Activated CD8-positive, alpha-beta memory T cell treated with anti-CD3 and anti-CD28 coated beads, Interleukin-2, amount 50 U/mL, for 24 hours (primary cell): Measurements from ENCODE around the gene GATA5.
"Not testable (repeated sequence)": the region's sequence is repeated elsewhere in the genome, so short reads cannot be mapped to it uniquely, and the experiment has no call there.

ENCODE experiments used
- DNase-seq: peaks from one replicate; pipeline ENCODE4 v3.0.0-alpha.2; 2020; ENCODE audit errors: extremely low read depth

The GATA5 gene

GRCh38 chr20:62430311-62430853, 45.4 kb downstream of the GATA5 start:
- no peak for DNase-seq

GRCh38 chr20:62429455-62430310, 46.1 kb downstream of the GATA5 start:
- no peak for DNase-seq

DNA sequence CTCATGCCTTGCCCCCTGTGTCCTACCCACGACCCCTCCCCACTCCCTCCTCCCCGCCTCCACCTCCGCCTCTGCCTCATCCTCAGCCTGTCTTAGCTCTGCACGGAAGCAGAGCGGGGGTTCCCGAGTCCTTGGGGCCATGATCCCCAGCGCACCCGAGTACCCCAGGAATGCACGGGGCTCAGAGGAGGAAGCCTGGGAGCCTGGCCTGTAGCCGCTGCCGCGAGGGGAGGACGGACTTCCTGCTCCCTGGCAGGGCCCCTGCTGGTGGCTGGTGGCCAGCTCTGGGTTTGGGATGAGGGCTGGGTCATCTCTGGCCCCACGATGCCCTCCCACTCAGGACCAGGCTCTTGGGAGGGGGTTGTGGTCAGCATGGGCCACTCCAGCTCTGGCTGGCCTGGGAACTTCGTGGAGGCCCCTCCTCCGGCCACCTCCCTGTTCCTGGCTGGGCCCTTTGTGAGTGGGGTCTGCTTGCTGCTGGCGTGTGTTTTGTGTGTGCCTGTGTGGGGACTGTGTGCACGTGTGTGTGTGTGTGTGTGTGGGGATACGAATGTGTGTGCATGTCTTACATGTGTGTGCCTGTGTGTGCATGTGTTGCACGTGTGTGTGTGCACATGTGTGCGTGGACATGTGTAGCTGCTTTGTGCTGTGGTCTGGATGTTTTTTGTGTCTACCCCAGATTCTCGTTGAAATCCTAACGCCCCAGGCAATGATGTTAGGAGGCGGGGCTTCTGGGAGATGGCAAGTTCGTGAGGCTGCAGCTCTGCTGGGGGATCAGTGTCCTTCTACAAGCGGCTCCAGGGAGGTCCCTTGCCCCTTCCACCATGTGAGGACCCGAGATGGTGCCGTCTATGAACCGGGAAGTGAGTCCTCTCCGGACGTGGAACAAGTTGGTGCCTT, 47.1 kb downstream of the GATA5 start:
- no peak for DNase-seq

DNA sequence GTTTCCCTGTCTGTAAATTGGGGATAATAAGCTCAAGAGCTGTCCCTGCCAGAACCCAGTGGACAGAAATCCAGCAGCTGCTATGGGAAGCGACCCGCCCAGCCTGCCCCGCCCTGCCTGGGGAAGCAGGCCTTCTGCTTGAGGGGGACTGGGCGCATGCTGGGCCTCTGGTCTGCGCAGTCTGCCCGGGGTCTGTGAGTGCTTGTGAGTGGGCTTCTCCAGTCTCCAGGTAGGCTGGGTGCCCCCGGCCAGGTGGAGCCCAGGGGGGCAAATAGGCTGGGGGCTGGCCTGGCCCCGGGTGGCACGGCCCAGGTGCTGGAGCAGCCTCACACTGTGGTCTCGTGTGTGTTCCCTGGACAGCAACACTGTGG, 47.8 kb downstream of the GATA5 start:
- no peak for DNase-seq

- no peak for DNase-seq
Measured at GRCh38 chr20:62427172-62428001, 48.4 kb downstream of the GATA5 start, which contains the start of gene RBBP8NL. RBBP8NL (minus strand) TSS chr20:62427539; CDS start chr20:62419647, 7,892 bp downstream.

GRCh38 chr20:62426699-62427131, 49.1 kb downstream of the GATA5 start:
- no peak for DNase-seq

DNA sequence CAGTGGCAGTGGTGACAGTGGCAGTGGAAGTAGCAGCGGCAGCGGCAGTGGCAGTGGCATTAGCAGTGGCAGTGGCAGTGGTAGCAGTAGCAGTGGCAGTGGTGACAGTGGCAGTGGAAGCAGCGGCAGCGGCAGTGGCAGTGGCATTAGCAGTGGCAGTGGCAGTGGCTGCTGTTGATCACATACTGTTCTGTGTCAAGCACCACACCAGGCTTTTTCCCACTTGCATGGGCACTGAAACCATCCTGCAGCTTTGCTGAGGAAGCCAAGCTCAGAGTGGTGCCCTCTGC, 49.8 kb downstream of the GATA5 start:
- not testable (repeated sequence) for DNase-seq

GRCh38 chr20:62425281-62426058, 50.3 kb downstream of the GATA5 start:
- no peak for DNase-seq

- no peak for DNase-seq
Measured at GRCh38 chr20:62424249-62425107, 51.3 kb downstream of the GATA5 start.

DNA sequence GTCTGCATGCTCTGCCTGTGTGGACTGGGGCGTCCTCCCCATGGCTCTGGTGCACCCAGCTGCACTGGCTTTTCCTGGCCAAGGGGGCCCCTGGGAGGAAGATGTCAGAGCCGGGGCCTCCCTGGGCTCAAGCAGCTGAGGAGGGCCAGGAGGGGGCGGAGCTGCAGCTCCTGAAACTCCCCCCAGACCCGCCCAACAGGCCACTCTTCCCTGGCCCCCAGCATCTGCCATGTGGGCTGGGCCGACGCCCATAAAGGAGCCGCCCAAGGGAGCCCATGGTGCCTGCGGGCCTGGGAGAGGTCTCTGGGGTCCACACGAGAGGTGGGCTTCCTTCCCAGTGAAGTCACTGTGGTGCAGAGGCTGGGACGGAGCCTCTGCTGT, 52.5 kb downstream of the GATA5 start:
- DNase-seq: no peak

- DNase-seq: no peak
Measured at GRCh38 chr20:62422636-62423325, 53.0 kb downstream of the GATA5 start.

DNA sequence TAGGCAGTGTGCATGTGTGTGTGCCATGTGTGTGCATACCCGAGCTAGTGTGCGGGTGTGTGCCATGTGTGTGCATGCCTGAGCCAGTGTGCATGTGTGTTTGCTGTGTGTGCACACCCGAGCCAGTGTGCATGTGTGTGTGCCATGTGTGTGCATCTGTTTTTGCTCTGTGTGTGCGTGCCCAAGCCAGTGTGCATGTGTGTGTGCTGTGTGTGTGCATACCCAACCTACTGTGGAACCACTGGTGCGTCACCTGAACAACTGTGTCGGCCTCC, 54.1 kb downstream of the GATA5 start:
- no peak for DNase-seq

DNA sequence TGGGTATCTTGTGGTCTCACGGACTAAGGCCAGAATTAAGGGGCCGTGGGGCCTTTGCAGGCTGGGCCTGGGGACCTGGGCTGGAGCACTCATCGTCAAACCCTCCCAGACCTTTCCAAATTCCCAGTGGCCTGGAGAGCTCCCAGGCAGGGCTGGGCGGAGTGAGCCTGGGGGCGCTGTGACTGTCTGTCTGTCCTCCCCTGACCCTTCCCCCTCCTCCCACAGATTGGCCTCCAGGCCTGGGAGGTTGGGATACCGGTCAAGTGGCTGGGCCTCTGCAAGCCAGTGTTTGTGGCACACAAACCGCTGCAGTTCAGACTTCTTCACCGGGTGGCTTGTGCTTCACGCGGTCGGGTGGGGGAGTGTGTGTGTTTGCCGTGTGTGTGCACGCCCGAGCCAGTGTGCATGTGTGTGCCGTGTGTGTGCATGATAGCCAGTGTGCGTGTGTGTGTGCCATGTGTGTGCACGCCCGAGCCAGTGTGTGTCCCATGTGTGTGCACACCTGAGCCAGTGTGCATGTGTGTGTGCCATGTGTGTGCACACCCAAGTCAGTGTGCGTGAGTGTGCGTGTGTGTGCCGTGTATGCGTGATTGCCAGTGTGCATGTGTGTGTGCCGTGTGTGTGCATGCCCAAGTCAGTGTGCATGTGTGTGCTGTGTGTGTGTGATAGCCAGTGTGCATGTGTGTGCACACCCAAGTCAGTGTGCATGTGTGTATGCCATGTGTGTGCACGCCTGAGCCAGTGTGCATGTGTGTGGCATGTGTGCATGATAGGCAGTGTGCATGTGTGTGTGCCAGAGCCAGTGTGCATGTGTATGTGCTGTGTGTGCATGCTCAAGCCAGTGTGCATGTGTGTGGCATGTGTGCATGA, 54.7 kb downstream of the GATA5 start:
- DNase-seq: no peak

DNA sequence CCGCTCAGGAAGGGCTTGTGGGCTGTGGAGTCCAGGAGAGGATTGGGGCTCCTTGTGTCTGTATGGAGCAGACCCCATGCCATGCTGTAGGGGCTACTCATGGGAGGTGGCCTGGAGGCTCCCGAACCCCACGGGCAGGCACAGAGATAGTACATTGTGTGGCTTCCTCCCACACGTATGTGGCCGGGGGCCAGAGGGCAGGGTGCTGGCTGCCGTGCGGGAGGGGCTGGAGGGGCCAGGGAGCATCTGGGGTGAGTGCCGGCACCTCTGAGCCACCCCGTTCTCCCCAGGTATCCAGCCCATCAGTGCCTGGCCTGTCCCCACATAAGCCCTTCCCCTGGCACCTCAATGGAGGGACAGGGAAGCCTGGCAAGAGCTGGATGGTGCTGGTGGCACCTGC, 56.0 kb downstream of the GATA5 start:
- no peak for DNase-seq

- no peak for DNase-seq
Measured at GRCh38 chr20:62418709-62419487, 56.9 kb downstream of the GATA5 start.

- DNase-seq: no peak
Measured at GRCh38 chr20:62417981-62418708, 57.6 kb downstream of the GATA5 start.
